ENCODE results near the gene RPS6KA2. TPM values are rescaled to one million over a fixed set of nuclear protein-coding genes. Genes with fewer than 3 reads are reported as not detected.

The RPS6KA2 gene
- total RNA-seq, 1 experiment from 2014 or later: 12.3 TPM

DNA sequence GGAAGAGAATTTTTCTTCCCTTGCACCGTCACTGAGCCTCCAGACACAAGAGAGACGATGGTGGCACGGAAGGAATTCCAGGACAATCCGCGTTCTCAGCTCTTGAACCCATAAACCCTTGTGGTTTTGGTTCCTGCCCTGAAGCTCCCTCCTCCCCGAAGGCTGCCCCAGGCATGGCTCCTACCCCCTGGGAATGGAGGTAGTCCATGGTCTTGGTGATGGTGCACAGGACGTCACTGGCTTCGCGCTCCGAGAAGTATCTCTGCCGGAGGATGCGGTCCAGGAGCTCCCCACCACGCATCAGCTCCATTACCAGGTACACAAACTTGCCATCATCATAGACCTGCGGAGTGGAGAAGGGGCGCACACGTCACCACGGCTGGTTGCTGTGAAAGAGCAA is 196.8 kb downstream of the RPS6KA2 start:
- Histone ChIP-seq H2BK5ac (ENCODE audit: insufficient read length, low read length) (no peak overlapping the region), H3T11ph (ENCODE audit: low read length) (no peak overlapping the region), H3K14ac (ENCODE audit: insufficient read depth, low read length) (no peak overlapping the region), H4K8ac (replicated peaks; ENCODE audit: insufficient read length, low read depth, low read length) (no peak overlapping the region), H2BK120ac (ENCODE audit: low read depth, low read length, poor library complexity, severe bottlenecking) (no peak overlapping the region), H3K18ac (ENCODE audit: insufficient read length, low read depth, low read length) (no peak overlapping the region), H2BK15ac (ENCODE audit: low read depth, low read length) (no peak overlapping the region), H3K4me2 (ENCODE audit: insufficient read depth, insufficient read length, low read length) (no peak overlapping the region), H2AFZ (ENCODE audit: low read length) (no peak overlapping the region), H3K9ac (ENCODE audit: extremely low read depth, insufficient read length, low read length) (no peak overlapping the region), H3K27me3 (ENCODE audit: insufficient read depth, low read length) (no peaks in the 10 kb centered on the region), H2BK20ac (ENCODE audit: low read depth, low read length, poor library complexity, severe bottlenecking) (no peak overlapping the region), H2BK12ac (ENCODE audit: insufficient read length, low read depth, low read length) (no peak overlapping the region), H3K79me2 (ENCODE audit: insufficient read depth, low read length) (no peaks in the 10 kb centered on the region), H3K4me1 (ENCODE audit: insufficient read depth, low read length) (no peaks in the 10 kb centered on the region), H3K56ac (ENCODE audit: insufficient read length, low read depth, low read length) (no peak overlapping the region), H4K5ac (ENCODE audit: insufficient read length, low read depth, low read length) (no peak overlapping the region), H2AK5ac (ENCODE audit: insufficient read length, low read length) (no peak overlapping the region), H4K91ac (ENCODE audit: insufficient read length, low read depth, low read length) (no peak overlapping the region), H3K9me3 (ENCODE audit: control insufficient read depth, low read depth, low read length) (no peaks in the 10 kb centered on the region), H3K23ac (ENCODE audit: insufficient read length, low read depth, low read length) (no peak overlapping the region), H4K20me1 (ENCODE audit: control insufficient read depth, insufficient read depth, insufficient read length) (no peaks in the 10 kb centered on the region), H3K23me2 (ENCODE audit: insufficient read length, low read depth, low read length, poor library complexity, severe bottlenecking) (no peaks in the 10 kb centered on the region), H3K79me1 (ENCODE audit: insufficient read depth, low read depth, low read length, poor library complexity, severe bottlenecking) (no peaks in the 10 kb centered on the region), H3K27ac (ENCODE audit: insufficient read length, low read depth, low read length) (no peak overlapping the region), H3K4ac (ENCODE audit: low read depth, low read length) (no peak overlapping the region)
- WGBS (ENCODE audit: extremely low coverage, insufficient read length, low lambda C conversion rate): no CpG with 5 or more reads among the region's 17 CpGs
- Mint-ChIP-seq H3K4me3 (no peak overlapping the region), H3K27me3 (ENCODE audit: low read depth) (no peaks in the 10 kb centered on the region), H3K9me3 (peaks cover 3 to 4% of the 10 kb centered on the region in 2 experiments; a peak in 2 of 5 replicates), H3K36me3 (ENCODE audit: insufficient read depth in 1 of 3, low read depth in 3 of 3) (peaks cover 17 to 28% (median 25%) of the 10 kb centered on the region in 3 experiments; a peak in 5 of 7 replicates), H3K4me1 (0 out of 4 replicates have a peak, but pooled peaks cover 0 to 4% of the 10 kb centered on the region in 2 experiments), H3K27ac (no peak overlapping the region)
- DNase-seq: no peak
- TF ChIP-seq, protein P1, sequence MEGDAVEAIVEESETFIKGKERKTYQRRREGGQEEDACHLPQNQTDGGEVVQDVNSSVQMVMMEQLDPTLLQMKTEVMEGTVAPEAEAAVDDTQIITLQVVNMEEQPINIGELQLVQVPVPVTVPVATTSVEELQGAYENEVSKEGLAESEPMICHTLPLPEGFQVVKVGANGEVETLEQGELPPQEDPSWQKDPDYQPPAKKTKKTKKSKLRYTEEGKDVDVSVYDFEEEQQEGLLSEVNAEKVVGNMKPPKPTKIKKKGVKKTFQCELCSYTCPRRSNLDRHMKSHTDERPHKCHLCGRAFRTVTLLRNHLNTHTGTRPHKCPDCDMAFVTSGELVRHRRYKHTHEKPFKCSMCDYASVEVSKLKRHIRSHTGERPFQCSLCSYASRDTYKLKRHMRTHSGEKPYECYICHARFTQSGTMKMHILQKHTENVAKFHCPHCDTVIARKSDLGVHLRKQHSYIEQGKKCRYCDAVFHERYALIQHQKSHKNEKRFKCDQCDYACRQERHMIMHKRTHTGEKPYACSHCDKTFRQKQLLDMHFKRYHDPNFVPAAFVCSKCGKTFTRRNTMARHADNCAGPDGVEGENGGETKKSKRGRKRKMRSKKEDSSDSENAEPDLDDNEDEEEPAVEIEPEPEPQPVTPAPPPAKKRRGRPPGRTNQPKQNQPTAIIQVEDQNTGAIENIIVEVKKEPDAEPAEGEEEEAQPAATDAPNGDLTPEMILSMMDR (conservative IDR thresholded peaks at IDR 0.05): no peak
